ENCODE measurements around the gene SRSF12. TPM values are rescaled to one million over a fixed set of nuclear protein-coding genes. Genes with fewer than 3 reads are reported as not detected.

The SRSF12 gene
- total and polyA plus RNA-seq, 9 of the 15 experiments (the other 6 are each of a cell fraction or from before 2014, with no cell fraction given), result not detected

GRCh38 chr6:89066940-89067646 lies 50.8 kb downstream of the SRSF12 start:
- in situ Hi-C loops (cut with MboI), result no loop called here
- POLR2A ChIA-PET, result interaction anchor here (0.6 to 1.3 kb wide), 4 partner anchors 9 to 1286 kb away, joined by 3 to 4 read pairs (median 4); partner anchors contain the start of gene PNRC1
- no TSS peak for BruUV-seq (replicated peaks)

More at GRCh38 chr6:89066940-89067646, 50.8 kb downstream of the SRSF12 start:
- ATAC-seq (no peak), DNase-seq (ENCODE audit: extremely low read depth in 1 of 4, low spot score in 3 of 4) (no peak), FAIRE-seq (no peak)
- H3K4me3 ChIP-seq, result no peak overlapping the region
- TF ChIP-seq, protein P1, sequence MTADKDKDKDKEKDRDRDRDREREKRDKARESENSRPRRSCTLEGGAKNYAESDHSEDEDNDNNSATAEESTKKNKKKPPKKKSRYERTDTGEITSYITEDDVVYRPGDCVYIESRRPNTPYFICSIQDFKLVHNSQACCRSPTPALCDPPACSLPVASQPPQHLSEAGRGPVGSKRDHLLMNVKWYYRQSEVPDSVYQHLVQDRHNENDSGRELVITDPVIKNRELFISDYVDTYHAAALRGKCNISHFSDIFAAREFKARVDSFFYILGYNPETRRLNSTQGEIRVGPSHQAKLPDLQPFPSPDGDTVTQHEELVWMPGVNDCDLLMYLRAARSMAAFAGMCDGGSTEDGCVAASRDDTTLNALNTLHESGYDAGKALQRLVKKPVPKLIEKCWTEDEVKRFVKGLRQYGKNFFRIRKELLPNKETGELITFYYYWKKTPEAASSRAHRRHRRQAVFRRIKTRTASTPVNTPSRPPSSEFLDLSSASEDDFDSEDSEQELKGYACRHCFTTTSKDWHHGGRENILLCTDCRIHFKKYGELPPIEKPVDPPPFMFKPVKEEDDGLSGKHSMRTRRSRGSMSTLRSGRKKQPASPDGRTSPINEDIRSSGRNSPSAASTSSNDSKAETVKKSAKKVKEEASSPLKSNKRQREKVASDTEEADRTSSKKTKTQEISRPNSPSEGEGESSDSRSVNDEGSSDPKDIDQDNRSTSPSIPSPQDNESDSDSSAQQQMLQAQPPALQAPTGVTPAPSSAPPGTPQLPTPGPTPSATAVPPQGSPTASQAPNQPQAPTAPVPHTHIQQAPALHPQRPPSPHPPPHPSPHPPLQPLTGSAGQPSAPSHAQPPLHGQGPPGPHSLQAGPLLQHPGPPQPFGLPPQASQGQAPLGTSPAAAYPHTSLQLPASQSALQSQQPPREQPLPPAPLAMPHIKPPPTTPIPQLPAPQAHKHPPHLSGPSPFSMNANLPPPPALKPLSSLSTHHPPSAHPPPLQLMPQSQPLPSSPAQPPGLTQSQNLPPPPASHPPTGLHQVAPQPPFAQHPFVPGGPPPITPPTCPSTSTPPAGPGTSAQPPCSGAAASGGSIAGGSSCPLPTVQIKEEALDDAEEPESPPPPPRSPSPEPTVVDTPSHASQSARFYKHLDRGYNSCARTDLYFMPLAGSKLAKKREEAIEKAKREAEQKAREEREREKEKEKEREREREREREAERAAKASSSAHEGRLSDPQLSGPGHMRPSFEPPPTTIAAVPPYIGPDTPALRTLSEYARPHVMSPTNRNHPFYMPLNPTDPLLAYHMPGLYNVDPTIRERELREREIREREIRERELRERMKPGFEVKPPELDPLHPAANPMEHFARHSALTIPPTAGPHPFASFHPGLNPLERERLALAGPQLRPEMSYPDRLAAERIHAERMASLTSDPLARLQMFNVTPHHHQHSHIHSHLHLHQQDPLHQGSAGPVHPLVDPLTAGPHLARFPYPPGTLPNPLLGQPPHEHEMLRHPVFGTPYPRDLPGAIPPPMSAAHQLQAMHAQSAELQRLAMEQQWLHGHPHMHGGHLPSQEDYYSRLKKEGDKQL (CRISPR knock-in tag; IDR thresholded peaks at IDR 0.05; ENCODE audit: borderline replicate concordance), result no peak
- TF ChIP-seq HMGN3 (IDR thresholded peaks at IDR 0.05; ENCODE audit: borderline replicate concordance, extremely low read depth, insufficient read length, low read depth, low read length) (no peak), USF2 (CRISPR knock-in tag; IDR thresholded peaks at IDR 0.05) (no peak), NR3C1 (CRISPR knock-in tag; IDR thresholded peaks at IDR 0.05) (no peak), ZNF282 (CRISPR knock-in tag; IDR thresholded peaks at IDR 0.05) (no peak), MAFG (tag; conservative IDR thresholded peaks at IDR 0.05) (no peak)
- peak overlapping the region; percentile 55; the same call in 1 of the 2 replicates for H2AFZ ChIP-seq (ENCODE audit: low read depth, low read length)
- H3K4me1 ChIP-seq (replicated peaks in 1 of 2; ENCODE audit: control insufficient read depth in 2 of 2, insufficient read depth in 2 of 2, low read length in 2 of 2), result peaks cover 4 to 7% of the 10 kb centered on the region in 2 experiments; a peak in 4 of 5 replicates
- no peaks in the 10 kb centered on the region for H3K9me1 ChIP-seq (ENCODE audit: control insufficient read depth, insufficient read depth, low read length)
- no peaks in the 10 kb centered on the region for H3K79me2 ChIP-seq (ENCODE audit: control insufficient read depth, insufficient read depth, low read length)
- no peaks in the 10 kb centered on the region for H3K27me3 ChIP-seq (ENCODE audit: control insufficient read depth in 2 of 2, insufficient read depth in 2 of 2, low read length in 2 of 2)
- no peaks in the 10 kb centered on the region for H3K9me3 ChIP-seq (replicated peaks; ENCODE audit: control insufficient read depth, insufficient read depth, low read depth, low read length)
- intact Hi-C loops (cut with micrococcal nuclease), result no loop called here
- H4K20me1 ChIP-seq (replicated peaks; ENCODE audit: control insufficient read depth, insufficient read depth, low read length), result no peaks in the 10 kb centered on the region
- no peak overlapping the region for H3K4me2 ChIP-seq (ENCODE audit: insufficient read depth, low read length)
- H3K36me3 ChIP-seq (ENCODE audit: control insufficient read depth, insufficient read depth, low read length), result no peaks in the 10 kb centered on the region
- 20% methylated on average over 4 of the region's 4 CpGs for WGBS (ENCODE audit: insufficient coverage, low coverage, missing lambda C conversion rate)
- no peak overlapping the region for H3K27ac ChIP-seq (ENCODE audit: extremely low read depth, low read depth, low read length)
- H3K9ac ChIP-seq (ENCODE audit: insufficient read depth in 1 of 2, low read depth in 2 of 2, low read length in 2 of 2), result no peak overlapping the region
- CTCF ChIA-PET (ENCODE audit: low intra/inter-chr PET ratio), result no interaction called here

All from K562 (cell line).